ENCODE data around the gene PLEKHA5.

PLEKHA5 gene

GRCh38 chr12:19190292-19191031 lies 60.9 kb downstream of the PLEKHA5 start:
- no peaks in the 10 kb centered on the region for H3K36me3 ChIP-seq (replicated peaks)
- in situ Hi-C loops (cut with HindIII; ENCODE audit: low pct_ligation_motif_present, low sequenced_read_pairs), result loop anchor here (25.0 kb wide), 1 partner anchor 328 kb away; no protein-coding TSS in a partner anchor
- peak overlapping the region; percentile 47 for H3K27ac ChIP-seq
- no peak for TF ChIP-seq CTCF (IDR thresholded peaks at IDR 0.05; ENCODE audit: low read depth, low read length, missing control alignments)
- DNase-seq, result peak; percentile 42
- no peaks in the 10 kb centered on the region for H3K27me3 ChIP-seq (replicated peaks)
- no peak overlapping the region for H3K4me3 ChIP-seq (ENCODE audit: low read depth, low read length)

- Histone ChIP-seq H3K27ac (peak overlapping the region; percentile 30), H3K27me3 (replicated peaks) (no peaks in the 10 kb centered on the region), H3K36me3 (replicated peaks) (no peaks in the 10 kb centered on the region), H3K4me3 (ENCODE audit: low read depth, low read length) (no peak overlapping the region)
- no peak for DNase-seq
- TF ChIP-seq CTCF (IDR thresholded peaks at IDR 0.05; ENCODE audit: low read depth, low read length, missing control alignments), result no peak
- in situ Hi-C loops (cut with HindIII; ENCODE audit: low pct_ligation_motif_present, low sequenced_read_pairs), result loop anchor here (25.0 kb wide), 1 partner anchor 329 kb away; no protein-coding TSS in a partner anchor
Measured at GRCh38 chr12:19191089-19191488, 61.6 kb downstream of the PLEKHA5 start.

- no peaks in the 10 kb centered on the region for H3K36me3 ChIP-seq (replicated peaks)
- H3K27me3 ChIP-seq (replicated peaks), result no peaks in the 10 kb centered on the region
- no peak overlapping the region for H3K4me3 ChIP-seq (ENCODE audit: low read depth, low read length)
- no peak for DNase-seq
- TF ChIP-seq CTCF (IDR thresholded peaks at IDR 0.05; ENCODE audit: low read depth, low read length, missing control alignments), result no peak
- H3K27ac ChIP-seq, result peak overlapping the region; percentile 30
- in situ Hi-C loops (cut with HindIII; ENCODE audit: low pct_ligation_motif_present, low sequenced_read_pairs), result loop anchor here (25.0 kb wide), 1 partner anchor 329 kb away; no protein-coding TSS in a partner anchor
Measured at GRCh38 chr12:19191563-19191962, 62.0 kb downstream of the PLEKHA5 start.

- no peaks in the 10 kb centered on the region for H3K36me3 ChIP-seq (replicated peaks)
- no peak overlapping the region for H3K27ac ChIP-seq
- no peak for TF ChIP-seq CTCF (IDR thresholded peaks at IDR 0.05; ENCODE audit: low read depth, low read length, missing control alignments)
- no peak overlapping the region for H3K4me3 ChIP-seq (ENCODE audit: low read depth, low read length)
- no peak for DNase-seq
- H3K27me3 ChIP-seq (replicated peaks), result no peaks in the 10 kb centered on the region
- in situ Hi-C loops (cut with HindIII; ENCODE audit: low pct_ligation_motif_present, low sequenced_read_pairs), result loop anchor here (25.0 kb wide), 1 partner anchor 330 kb away; no protein-coding TSS in a partner anchor
Measured at GRCh38 chr12:19192710-19193109, 63.2 kb downstream of the PLEKHA5 start.

GRCh38 chr12:19194963-19195362 lies 65.4 kb downstream of the PLEKHA5 start:
- Histone ChIP-seq H3K36me3 (replicated peaks) (no peaks in the 10 kb centered on the region), H3K27me3 (replicated peaks) (no peaks in the 10 kb centered on the region), H3K27ac (no peak overlapping the region), H3K4me3 (ENCODE audit: low read depth, low read length) (no peak overlapping the region)
- TF ChIP-seq CTCF (IDR thresholded peaks at IDR 0.05; ENCODE audit: low read depth, low read length, missing control alignments), result no peak
- in situ Hi-C loops (cut with HindIII; ENCODE audit: low pct_ligation_motif_present, low sequenced_read_pairs), result loop anchor here (25.0 kb wide), 1 partner anchor 333 kb away; no protein-coding TSS in a partner anchor
- no peak for DNase-seq
